Stimulated activated CD8-positive, alpha-beta memory T cell treated with anti-CD3 and anti-CD28 coated beads, Interleukin-7, amount 100 ng/mL, for 24 hours (primary cell): ENCODE measurements around the gene MARCHF9.
"Not testable (repeated sequence)": the region's sequence is repeated elsewhere in the genome, so short reads cannot be mapped to it uniquely, and the experiment has no call there.

Source experiments
- DNase-seq: peaks from one replicate; pipeline ENCODE4 v3.0.0-alpha.2; 2020; ENCODE audit warnings: low read depth

Gene MARCHF9, protein sequence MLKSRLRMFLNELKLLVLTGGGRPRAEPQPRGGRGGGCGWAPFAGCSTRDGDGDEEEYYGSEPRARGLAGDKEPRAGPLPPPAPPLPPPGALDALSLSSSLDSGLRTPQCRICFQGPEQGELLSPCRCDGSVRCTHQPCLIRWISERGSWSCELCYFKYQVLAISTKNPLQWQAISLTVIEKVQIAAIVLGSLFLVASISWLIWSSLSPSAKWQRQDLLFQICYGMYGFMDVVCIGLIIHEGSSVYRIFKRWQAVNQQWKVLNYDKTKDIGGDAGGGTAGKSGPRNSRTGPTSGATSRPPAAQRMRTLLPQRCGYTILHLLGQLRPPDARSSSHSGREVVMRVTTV

DNA sequence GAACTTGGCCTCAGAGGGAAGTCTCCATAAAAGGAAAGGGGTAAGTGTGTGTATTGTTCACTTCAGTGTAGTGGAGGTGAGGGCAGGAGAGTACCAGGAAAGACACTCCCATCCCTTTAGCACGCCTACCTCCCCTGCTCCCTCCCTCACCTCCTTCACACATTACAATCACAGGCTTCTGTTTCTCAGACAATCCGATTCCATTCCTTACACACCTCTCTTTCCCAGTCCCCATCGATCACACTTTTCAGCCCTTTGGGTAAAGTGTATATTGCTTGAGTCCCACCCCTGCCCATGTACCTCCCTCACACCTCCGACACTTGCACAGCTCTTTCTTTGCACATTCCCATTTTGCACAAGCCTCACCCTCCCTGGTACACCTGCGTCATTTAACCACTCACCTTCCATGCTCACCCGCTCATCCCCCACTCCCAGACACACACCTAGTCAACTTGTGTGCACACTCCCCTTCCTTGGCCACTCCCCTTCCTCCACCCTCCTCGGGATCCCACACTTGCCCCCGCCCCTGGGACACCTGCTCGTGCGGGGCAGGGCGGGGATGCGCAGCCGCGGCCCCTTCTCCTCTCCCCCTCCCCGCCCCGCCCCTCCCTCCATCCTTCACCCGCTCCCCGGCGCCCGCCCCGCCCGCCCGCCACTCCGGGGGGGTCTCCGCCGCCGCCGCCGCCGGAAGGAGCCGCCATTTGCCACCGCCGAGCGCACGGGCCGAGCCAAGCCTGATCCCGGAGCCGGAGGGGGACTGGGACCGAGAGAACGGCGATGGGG is at the start of gene MARCHF9:
TSS of gene MARCHF9 (plus strand) at position 693 of the 783 bp plus-strand sequence. CDS start 426 bp downstream, outside the sequence.
- DNase-seq = peak; percentile 69

DNA sequence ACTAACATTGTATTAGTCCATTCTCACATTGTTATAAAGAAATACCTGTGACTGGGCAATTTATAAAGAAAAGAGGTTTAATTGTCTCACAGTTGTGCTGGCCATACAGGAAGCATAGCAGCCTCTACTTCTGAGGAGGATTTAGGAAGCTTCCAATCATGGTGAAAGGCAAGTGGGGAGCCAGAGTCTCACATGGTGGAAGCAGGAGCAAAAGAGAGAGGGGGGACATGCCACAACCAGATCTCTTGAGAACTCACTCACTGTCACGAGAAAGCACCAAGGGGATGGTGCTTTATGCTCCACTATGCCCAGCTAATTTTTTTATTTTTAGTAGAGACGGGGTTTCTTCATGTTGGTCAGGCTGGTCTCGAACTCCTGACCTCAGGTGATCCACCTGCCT is 47.7 kb upstream of the MARCHF9 start:
- DNase-seq = no peak

DNA sequence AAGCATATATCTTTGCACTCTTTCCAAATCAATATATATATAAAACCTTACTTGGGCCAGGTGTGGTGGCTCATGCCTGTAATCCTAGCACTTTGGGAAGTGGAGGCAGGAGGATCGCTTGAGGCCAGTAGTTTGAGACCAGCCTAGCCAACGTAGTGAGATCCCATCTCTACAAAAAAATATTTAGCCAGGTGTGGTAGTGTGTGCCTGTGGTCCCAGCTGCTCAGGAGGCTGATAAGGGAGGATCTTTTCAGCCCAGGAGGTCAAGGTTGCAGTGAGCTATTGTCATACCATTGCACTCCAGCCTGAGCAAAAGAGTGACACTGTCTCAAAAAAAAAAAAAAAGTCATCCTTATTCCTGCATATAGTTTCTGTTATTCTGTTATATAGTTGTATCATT is 46.6 kb upstream of the MARCHF9 start:
- DNase-seq = no peak

DNA sequence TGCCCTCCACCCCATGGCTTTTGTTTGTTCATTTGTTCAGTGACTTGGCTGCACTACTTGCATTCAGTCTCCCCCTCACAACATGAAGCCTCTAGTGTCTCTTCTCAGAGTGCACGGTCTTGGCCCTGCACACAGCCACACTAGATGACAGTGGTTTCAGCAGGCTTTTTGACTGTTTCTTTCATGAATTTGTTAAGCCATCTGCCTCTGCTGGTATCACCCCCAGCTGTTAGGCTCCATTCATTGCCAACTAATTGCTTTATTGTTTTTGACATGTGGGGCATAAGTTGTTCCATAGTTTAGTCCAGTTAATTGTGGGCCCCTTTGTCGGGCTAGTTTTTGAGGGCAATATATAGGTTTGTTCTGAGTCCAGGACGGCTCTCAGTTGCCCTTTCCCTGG is 42.2 kb upstream of the MARCHF9 start:
- no peak for DNase-seq

DNA sequence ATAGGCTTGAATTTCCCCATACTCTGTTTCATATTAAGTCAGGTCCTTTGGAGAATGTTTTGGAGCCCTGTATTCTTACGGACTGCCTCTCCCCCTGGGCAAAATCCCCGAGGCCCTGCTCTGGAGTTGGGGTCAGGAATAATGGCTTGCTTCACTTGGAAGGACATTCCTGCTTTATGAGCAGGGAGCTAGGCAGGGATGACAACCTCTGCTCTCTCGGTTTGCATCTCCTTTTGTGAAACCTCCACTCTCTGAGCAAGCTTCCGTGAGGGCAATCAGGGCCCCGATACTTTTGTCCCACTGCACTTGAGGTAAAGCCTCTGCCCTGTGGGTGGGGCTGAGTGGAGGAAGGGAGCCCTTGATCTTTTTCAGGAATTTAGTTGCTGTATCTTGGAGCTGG is 41.7 kb upstream of the MARCHF9 start:
- DNase-seq = no peak

DNA sequence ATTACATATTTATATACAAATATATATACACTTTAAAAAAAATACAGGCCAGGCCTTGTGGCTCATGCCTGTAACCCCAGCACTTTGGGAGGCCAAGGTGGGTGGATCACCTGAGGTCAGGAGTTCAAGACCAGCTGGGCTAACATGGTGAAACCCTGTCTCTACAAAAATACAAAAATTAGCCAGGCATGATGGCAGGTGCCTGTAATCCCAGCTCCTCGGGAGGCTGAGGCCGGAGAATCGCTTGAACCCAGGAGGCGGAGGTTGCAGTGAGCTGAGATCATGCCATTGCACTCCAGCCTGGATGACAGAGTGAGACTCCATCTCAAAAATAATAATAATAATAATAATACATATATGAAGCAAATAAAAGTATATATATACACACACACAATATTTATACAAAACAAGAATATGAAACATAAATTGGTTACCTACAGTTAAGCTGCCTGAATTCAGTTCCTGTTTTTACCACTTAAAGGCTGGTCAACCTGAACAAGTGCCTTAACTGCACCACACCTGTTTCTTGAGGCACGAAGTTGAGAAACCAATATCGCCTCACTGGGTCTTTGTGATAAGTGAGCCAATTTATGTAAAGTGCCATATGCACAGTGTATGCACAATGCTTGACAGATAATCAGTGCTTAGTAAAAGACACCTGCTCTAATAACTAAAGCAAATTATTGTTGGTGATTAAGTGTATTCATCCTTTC is 39.7 kb upstream of the MARCHF9 start:
- not testable (repeated sequence) for DNase-seq

DNA sequence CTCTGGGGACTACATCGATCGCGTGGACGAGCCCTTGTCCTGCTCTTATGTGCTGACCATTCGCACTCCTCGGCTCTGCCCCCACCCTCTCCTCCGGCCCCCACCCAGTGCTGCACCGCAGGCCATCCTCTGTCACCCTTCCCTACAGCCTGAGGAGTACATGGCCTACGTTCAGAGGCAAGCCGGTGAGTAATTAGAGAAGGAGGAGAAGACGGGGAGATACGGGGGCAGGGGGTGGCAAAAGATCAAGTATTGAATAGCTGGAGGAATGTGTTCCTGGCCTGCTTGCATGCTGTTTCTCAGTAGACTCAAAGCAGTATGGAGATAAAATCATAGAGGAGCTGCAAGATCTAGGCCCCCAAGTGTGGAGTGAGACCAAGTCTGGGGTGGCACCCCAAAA is 39.1 kb upstream of the MARCHF9 start:
- DNase-seq = no peak

DNA sequence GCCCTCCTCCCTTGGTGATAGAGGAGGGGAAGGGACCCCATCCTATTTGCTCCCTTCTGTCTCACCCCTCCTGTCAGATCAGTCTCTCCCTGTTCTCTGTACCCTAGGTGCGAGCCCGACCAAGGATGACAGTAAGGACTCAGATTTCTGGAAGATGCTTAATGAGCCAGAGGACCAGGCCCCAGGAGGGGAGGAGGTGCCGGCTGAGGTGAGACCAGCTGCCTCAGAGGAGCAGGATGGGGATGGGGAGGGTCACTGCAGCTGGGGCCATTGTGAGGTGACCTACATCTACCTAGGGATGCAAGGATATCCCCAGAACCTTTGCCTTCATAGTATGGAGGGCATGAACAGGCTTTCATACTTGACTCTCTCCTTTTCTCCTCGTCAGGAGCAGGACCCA is 38.6 kb upstream of the MARCHF9 start:
- no peak for DNase-seq

DNA sequence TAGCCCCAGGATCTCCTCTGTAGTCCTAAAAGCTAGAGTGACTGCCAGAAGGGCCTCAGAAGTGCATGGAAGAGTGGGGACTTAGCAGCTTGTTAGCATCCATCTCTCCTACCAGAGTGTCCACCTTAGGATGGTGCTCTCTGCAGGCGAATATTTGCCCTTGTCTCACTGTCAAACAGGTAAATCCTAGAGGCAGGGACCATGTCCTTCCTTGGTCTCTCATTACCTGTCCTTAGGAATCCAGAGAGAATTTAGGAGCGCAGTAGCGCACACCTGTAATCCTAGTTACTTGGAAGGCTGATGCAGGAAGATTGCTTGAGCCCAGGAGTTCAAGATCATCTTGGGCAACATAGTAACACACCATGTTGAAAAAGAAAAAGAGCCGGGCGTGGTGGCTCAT is 37.8 kb upstream of the MARCHF9 start:
- no peak for DNase-seq

DNA sequence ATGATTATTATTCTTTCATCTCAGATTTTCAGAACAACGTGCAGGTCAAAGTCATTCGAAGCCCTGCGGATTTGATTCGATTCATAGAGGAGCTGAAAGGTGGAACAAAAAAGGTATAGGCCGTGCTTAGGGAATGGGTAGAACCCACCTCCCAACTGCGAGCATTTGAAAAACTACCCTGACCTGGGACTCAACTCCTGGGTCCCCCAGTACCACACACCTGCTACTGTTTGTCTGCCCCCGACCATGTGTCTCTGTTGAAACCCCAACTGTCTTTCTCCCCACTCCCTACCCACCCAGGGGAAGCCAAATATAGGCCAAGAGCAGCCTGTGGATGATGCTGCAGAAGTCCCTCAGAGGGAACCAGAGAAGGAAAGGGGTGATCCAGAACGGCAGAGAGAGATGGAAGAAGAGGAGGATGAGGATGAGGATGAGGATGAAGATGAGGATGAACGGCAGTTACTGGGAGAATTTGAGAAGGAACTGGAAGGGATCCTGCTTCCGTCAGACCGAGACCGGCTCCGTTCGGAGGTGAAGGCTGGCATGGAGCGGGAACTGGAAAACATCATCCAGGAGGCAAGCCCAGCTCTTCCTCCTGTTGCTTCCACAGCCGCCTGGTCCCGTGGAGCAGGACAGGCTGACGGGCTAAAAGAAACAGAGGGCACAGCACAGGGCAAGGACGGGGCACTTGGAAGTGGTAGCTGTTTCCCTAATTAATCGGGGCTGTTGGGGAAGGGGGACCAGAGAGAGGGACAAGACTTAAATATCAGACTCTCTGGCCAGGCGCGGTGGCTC is 36.9 kb upstream of the MARCHF9 start:
- no peak for DNase-seq

DNA sequence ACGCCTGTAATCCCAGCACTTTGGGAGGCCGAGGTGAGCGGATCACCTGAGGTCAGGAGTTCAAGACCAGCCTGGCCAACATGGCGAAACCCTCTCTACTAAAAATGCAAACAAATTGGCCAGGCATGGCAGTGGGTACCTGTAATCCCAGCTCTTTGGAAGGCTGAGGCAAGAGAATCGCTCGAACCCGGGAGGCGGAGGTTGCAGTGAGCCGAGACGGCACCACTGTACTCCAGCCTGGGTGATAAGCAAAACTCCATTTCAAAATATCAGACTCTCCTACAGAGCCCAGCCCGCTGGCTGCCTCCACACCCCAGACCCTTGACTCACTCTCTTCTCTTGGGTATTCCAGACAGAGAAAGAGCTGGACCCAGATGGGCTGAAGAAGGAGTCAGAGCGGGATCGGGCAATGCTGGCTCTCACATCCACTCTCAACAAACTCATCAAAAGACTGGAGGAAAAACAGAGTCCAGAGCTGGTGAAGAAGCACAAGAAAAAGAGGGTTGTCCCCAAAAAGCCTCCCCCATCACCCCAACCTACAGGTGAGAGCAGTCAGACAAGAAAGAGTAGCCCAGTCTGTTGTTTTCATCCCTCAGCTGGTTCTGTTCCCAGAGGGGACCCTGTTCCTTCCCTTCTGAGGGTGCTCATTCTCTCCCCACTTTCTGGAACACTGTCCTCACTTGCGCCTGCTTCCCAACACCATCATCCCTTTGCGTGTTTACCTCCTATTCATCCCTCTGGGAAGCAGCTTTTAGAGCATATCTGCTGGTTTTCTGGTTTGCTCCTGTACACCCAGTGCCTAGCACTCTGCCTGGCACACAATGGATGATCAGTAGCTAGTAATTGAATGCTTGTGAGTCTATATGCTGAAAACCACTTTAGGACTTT is 36.0 kb upstream of the MARCHF9 start:
- DNase-seq = no peak

DNA sequence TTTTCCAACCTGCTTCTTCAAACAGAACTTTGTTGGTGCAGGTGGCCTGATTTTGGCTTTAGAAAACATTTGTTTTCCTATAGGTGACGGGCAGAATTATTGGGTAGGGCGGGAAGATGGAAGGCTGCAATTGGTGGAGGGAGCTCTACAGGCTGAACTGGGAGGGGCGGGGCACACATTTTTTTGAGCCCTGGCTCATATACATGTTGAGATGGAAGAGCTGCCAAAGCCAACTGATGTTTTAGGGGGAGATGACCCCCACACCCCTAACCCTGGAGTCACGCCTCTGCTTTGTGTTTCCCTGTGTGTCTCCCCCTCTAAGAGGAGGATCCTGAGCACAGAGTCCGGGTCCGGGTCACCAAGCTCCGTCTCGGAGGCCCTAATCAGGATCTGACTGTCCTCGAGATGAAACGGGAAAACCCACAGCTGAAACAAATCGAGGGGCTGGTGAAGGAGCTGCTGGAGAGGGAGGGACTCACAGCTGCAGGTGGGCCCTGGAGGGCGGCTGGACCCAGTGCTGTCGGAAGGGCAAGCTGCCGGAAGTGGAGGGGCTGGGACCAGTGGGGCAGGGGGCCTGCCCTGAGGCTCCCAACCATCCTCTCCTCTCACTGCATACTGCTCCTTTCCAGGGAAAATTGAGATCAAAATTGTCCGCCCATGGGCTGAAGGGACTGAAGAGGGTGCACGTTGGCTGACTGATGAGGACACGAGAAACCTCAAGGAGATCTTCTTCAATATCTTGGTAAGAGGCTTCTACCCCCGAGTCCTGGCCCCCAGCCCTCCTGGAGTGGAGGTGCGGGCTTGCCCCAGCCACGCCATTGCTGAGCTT is 34.9 kb upstream of the MARCHF9 start:
- no peak for DNase-seq

DNA sequence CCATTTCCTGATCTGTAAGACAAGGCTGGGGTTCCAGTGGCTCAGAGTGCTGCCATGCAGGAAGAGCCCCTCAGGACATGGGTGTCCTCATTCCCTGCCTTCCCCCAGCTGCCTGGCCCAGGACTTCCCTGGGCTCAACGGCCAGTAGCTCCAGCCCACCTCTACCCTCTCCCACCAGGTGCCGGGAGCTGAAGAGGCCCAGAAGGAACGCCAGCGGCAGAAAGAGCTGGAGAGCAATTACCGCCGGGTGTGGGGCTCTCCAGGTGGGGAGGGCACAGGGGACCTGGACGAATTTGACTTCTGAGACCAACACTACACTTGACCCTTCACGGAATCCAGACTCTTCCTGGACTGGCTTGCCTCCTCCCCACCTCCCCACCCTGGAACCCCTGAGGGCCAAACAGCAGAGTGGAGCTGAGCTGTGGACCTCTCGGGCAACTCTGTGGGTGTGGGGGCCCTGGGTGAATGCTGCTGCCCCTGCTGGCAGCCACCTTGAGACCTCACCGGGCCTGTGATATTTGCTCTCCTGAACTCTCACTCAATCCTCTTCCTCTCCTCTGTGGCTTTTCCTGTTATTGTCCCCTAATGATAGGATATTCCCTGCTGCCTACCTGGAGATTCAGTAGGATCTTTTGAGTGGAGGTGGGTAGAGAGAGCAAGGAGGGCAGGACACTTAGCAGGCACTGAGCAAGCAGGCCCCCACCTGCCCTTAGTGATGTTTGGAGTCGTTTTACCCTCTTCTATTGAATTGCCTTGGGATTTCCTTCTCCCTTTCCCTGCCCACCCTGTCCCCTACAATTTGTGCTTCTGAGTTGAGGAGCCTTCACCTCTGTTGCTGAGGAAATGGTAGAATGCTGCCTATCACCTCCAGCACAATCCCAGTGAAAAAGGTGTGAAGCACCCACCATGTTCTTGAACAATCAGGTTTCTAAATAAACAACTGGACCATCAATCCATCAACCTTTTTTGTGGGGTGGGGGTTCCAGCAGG is 34.0 kb upstream of the MARCHF9 start:
- DNase-seq = no peak

DNA sequence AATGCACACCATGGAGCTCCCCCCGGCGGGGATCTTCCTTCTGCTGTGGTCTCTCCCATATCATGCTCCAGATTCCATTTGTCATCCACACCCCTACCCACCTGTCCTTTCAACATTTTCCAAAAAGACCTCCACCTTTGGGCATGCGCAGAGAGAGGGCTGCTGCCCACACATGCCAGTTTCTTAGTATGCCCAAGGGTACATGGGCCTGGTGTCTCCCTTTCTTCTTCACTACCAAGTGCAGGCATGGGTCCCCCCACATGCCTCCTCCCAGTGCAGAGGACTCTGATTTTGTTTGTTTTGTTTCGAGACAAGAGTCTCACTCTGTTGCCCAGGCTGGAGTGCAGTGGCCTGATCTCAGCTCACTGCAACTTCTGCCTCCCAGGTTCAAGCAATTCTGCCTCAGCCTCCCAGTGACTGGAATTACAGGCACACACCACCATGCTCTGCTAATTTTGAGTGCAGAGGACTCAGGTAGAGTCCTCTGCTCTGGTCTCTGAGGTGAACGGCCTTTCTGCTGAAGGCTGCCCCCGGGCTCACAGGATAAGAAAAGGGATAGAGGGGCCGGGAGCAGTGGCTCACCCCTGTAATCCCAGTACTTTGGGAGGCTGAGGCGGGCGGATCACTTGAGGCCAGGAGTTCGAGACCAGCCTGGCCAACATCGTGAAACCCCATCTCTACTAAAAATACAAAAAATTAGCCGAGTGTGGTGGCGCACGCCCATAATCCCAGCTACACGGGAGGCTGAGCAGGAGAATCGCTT is 32.9 kb upstream of the MARCHF9 start:
- DNase-seq = not testable (repeated sequence)

DNA sequence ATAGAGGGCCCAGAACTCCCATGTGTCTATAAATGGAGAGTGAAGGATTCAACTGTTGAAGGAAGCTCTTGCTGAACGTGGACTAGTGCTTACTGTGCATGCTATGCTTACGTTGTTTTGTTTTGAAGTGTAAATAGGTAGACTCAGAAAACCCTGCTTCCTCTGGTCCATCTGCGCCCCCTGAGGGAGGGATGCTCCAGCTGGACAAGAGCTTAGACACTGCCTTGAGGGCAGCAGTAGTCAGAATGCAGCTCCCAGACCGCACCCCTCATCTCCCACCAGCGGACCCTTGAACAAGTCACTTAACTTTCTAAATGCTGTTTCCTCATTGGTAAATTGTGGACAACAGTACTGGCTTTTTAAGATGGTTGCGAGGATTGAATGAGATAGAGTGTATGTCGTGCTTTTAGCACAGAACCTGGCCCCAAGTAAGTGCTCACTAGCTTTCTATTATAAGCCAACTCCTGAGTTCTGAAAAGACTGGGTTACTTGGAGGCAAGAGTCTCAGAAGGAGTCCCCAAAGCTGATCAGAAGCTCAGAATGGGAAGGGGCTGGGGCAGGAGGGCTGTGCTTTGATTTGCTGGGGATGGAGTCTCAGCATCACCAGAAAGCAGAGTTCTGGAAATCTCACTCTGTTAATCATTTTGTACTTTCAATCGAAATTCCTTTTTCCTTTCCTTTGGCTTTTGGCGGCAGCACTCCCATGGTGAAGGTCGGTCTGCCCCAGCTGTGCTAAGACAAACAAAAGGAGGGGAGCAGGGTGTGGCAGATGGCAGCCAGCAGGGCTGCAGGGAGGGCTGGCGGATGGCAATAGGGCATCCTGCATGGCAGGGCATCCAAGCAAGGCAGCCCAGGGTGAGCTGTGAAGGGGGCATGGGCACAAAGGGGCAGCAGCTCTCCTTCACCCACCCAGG is 31.9 kb upstream of the MARCHF9 start:
- DNase-seq = no peak

DNA sequence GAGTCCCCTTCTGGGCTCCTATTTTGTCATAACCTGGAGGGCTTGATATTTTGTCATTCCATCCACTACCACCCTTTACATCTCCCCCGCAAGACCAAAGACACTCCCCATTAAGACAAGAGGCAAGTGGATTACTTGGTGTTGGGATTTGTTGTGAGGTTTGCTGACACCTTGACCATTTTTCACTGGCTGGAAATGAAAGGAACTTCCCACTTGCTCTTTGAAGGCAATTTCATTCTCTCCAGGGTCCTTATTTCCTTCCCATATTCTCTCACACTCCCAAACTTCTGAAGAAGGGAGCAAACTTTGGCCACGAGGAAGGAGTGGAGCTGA is 31.3 kb upstream of the MARCHF9 start:
- DNase-seq = no peak
